Endometrial microvascular endothelial cells (primary cell): Measurements from ENCODE around the gene PDZK1. TPM values are rescaled to one million over a fixed set of nuclear protein-coding genes. Genes with fewer than 3 reads are reported as not detected.
"Not testable (repeated sequence)": the region's sequence is repeated elsewhere in the genome, so short reads cannot be mapped to it uniquely, and the experiment has no call there.

Experiments
- in situ Hi-C: cut with HindIII; loops from 2 replicates; pipeline ENCODE4 v1.10.0; 2017; ENCODE audit warnings: low sequenced_read_pairs, low pct_unique_long_range_greater_than_20kb; ENCODE audit errors: inconsistent ontology term
- total RNA-seq: library from RNA; depleted of rRNA; stranded (reverse); fragments of >200 nt; gene quantifications from one replicate; pipeline ENCODE4 v1.2.3, GENCODE V29; 2015; ENCODE audit errors: inconsistent ontology term

Gene PDZK1
- total RNA-seq, 1 donor from 2014 or later = not detected

DNA sequence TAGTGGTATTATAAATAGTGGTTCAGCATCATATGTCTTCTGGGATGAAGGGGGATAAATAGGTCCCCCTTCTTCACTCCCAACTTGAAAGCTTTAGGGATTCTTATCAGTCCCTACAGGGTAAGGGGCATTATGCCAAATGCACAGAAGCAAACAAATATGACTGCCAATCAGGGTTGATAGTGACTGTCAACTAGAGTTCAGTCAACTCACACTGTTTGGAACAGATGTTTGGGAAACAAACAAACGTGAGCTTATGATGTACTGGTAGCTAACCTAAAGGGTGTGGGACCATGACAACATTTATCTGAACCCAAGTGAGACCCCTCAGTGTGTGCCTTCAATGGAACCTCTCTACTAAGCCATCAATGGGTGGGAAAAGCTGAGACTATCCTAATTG, 34.0 kb downstream of the PDZK1 start:
- in situ Hi-C loops = not testable (repeated sequence)

DNA sequence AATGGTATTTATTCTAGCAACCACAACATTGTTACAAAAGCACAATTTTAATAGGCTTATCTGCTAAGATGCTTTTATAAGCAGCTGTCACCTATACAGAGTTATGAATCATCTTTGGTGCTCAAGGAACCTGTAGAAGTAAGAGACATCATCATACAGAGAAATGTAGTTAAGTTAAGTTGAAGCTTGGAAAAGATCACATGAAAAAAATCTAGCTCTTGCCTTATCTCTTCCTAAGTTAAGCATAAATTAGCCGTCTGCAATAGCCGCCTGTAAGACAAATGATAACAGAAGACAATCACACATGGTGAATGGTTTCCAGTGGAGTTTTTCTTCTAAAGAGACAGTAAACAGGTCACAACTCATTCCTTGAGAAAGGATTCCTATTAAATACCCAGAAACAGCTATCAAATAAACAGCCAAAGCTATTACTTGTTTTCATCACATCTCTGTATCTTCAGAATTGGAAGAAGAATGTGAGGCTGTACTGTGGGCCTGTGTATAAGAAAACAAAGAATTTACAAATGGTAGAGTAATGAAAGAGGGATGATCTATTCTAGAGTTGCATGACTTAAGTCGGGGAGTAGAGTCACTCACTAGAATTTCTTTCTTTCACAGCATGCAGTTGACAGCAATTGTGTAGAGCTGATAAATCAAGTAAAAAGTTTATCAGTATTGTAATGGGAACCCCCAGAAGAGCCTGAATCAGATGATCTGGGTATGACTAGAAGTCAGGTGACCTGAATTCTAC, 36.0 kb downstream of the PDZK1 start:
- in situ Hi-C loops = not testable (repeated sequence)

- in situ Hi-C loops = not testable (repeated sequence)
Observed at GRCh38 chr1:145665015-145665414, 42.2 kb downstream of the PDZK1 start.

DNA sequence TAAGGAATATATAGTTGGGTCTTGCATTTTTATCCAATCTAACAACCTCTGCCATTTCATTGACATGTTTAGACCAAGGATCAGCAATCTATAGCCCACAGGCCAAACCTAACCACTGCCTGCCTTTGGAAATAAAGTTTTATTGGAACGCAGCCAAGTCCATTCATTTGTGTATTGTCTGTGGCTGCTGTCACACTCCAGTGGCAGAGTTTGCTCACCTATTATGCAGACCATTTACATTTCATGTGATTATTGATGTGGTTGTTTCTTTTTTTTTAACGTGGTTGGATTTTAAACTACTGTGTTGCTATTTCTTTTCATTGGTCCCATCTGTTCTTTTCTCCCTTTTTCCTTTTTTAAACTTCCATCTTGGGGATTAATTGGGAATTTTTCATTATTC, 44.7 kb downstream of the PDZK1 start:
- in situ Hi-C loops = not testable (repeated sequence)

- in situ Hi-C loops = not testable (repeated sequence)
Observed at GRCh38 chr1:145656245-145656943, 50.8 kb downstream of the PDZK1 start.

DNA sequence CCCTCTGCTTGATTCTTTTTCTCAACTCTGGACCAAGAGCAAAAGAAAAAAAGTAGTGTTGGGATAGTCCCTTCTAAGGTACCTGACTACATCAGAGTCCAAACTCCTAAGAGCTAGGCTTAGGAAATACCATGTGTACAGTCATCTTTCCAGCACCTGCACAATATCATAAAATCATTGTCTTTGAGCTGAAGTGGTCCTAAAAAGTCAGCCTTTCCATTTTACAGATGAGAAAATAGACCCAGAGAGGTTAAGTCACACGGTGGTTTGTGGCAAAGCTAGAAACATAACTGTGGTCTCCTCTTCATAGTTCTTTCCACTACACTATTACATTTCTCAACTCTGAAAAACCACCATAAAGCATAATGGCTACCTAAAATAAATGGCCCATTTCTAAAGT, 63.2 kb downstream of the PDZK1 start:
- in situ Hi-C loops = not testable (repeated sequence)

- in situ Hi-C loops = not testable (repeated sequence)
Observed at GRCh38 chr1:145641886-145642285, 65.3 kb downstream of the PDZK1 start.

DNA sequence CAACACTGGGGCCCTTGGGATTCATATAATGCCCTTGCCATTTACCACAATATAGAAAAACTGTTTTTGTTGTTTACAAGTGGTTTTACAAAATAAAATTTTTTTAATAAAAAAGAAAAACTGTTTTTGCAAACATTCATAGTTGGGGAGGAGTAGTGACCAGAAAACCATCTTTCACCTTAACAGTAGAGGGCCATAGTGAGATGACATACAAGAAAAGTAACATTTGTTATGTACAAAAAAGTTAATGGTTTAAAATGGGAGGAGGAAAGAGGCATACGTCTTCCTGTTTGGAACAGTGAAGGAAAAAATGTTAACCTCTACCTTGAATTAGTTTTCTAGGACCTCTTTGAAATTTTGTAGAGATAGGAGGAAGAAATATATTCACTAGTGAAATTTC, 70.9 kb downstream of the PDZK1 start:
- in situ Hi-C loops = not testable (repeated sequence)

DNA sequence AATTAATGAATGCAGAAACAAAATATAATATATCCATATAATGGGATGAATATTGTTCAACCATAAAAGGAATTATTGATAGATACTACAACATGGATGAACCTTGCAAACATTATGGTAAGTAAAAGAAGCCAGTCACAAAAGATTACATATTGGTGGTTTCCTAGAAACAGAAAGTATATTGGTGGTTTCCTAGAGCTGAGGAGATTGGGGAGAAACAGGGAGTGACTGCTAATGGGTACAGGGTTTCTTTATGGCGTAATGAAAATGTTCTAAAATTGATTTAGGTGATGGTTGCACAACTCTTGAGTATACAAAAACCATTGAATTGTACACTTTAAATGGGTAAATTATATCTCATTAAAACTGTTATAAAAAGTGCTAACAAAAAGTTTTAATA, 85.0 kb downstream of the PDZK1 start:
- in situ Hi-C loops = not testable (repeated sequence)

Other genes with a start within 250 kb of the PDZK1 start
- gene GPR89A, start 99.4 kb downstream of the PDZK1 start, total RNA-seq = 47.6 TPM
- gene CD160, start 12.1 kb upstream of the PDZK1 start, total RNA-seq = not detected
- 13.0 TPM for gene RNF115, start 116.7 kb upstream of the PDZK1 start, total RNA-seq
- gene POLR3C, start 116.8 kb upstream of the PDZK1 start, total RNA-seq = 30.4 TPM
- 5.4 TPM for gene NUDT17, start 138.3 kb upstream of the PDZK1 start, total RNA-seq
- 40.0 TPM for gene PIAS3, start 151.7 kb upstream of the PDZK1 start, total RNA-seq
- 0.93 TPM for gene ANKRD35, start 178.5 kb upstream of the PDZK1 start, total RNA-seq
- 5.0 TPM for gene ITGA10, start 202.7 kb upstream of the PDZK1 start, total RNA-seq
- 39.3 TPM for gene PEX11B, start 211.3 kb upstream of the PDZK1 start, total RNA-seq
- gene RBM8A, start 220.1 kb upstream of the PDZK1 start, total RNA-seq = 224 TPM